ENCODE data around the gene ZNF280A.
"Not testable (repeated sequence)": the region's sequence is repeated elsewhere in the genome, so short reads cannot be mapped to it uniquely, and the experiment has no call there.

ZNF280A gene

GRCh38 chr22:22509912-22510311 lies 10.2 kb downstream of the ZNF280A start:
- DNase-seq = not testable (repeated sequence)

GRCh38 chr22:22508274-22509176 lies 11.5 kb downstream of the ZNF280A start, which contains the start of gene ZNF280B:
TSS of gene ZNF280B (minus strand) at chr22:22508742. CDS start at chr22:22489398, 19,344 bp downstream.
- DNase-seq = peak; percentile 78

GRCh38 chr22:22507743-22508273 lies 12.3 kb downstream of the ZNF280A start:
- no peak for DNase-seq

- DNase-seq = no peak
These were observed 13.3 kb downstream of the ZNF280A start for GRCh38 chr22:22506736-22507135.

- no peak for DNase-seq
These were observed 21.8 kb downstream of the ZNF280A start for GRCh38 chr22:22498267-22498666.

GRCh38 chr22:22491589-22491988 lies 28.5 kb downstream of the ZNF280A start:
- DNase-seq = not testable (repeated sequence)

- no peak for DNase-seq
These were observed 31.3 kb downstream of the ZNF280A start for GRCh38 chr22:22488736-22489135.

- DNase-seq = no peak
These were observed 32.0 kb downstream of the ZNF280A start for GRCh38 chr22:22487869-22488597.

- no peak for DNase-seq
These were observed 33.0 kb downstream of the ZNF280A start for GRCh38 chr22:22487059-22487458.

- no peak for DNase-seq
These were observed 33.8 kb downstream of the ZNF280A start for GRCh38 chr22:22486132-22486899.

- DNase-seq = no peak
These were observed 34.5 kb downstream of the ZNF280A start for GRCh38 chr22:22485524-22485923.

GRCh38 chr22:22484023-22484422 lies 36.0 kb downstream of the ZNF280A start:
- DNase-seq = no peak

GRCh38 chr22:22480940-22481339 lies 39.1 kb downstream of the ZNF280A start:
- no peak for DNase-seq

GRCh38 chr22:22479999-22480532 lies 40.0 kb downstream of the ZNF280A start:
- no peak for DNase-seq

GRCh38 chr22:22479116-22479515 lies 41.0 kb downstream of the ZNF280A start:
- DNase-seq = no peak

- no peak for DNase-seq
These were observed 41.6 kb downstream of the ZNF280A start for GRCh38 chr22:22478470-22478869.

- no peak for DNase-seq
These were observed 45.3 kb downstream of the ZNF280A start for GRCh38 chr22:22474733-22475132.

- not testable (repeated sequence) for DNase-seq
These were observed 49.0 kb downstream of the ZNF280A start for GRCh38 chr22:22471104-22471503.

- DNase-seq = no peak
These were observed 50.5 kb downstream of the ZNF280A start for GRCh38 chr22:22469527-22469926.

GRCh38 chr22:22468794-22469469 lies 51.1 kb downstream of the ZNF280A start:
- DNase-seq = not testable (repeated sequence)

GRCh38 chr22:22467112-22467511 lies 53.0 kb downstream of the ZNF280A start:
- DNase-seq = no peak

GRCh38 chr22:22465782-22466181 lies 54.3 kb downstream of the ZNF280A start:
- DNase-seq = no peak
